ENCODE data around the gene PGAM2.

GRCh38 chr7:44018857-44019807 is 46.2 kb downstream of the PGAM2 start:
- TF ChIP-seq POLR2A (IDR thresholded peaks at IDR 0.05) (peak; percentile 73 to 84), CTCF (IDR thresholded peaks at IDR 0.05) (peak; percentile 38 to 64 (median 57))
